Chondrocyte (in vitro differentiated cells): Measurements from ENCODE around the gene OTOGL. TPM values are rescaled to one million over a fixed set of nuclear protein-coding genes. Genes with fewer than 3 reads are reported as not detected.
A peak's percentile ranks its signal among the peaks of the same experiment; 100 is the strongest.

Experiments
- DNase-seq: peaks from one replicate; pipeline ENCODE4 v3.0.0; 2021; ENCODE audit warnings: mixed read lengths, low spot score
- H3K27ac Mint-ChIP-seq: one replicate; pipeline ENCODE4 v1.8.0; 2021; ENCODE audit warnings: mild to moderate bottlenecking, moderate library complexity, mixed read lengths; ENCODE audit not compliant: unreplicated experiment
- H3K27me3 Mint-ChIP-seq: 2 replicates; pipeline ENCODE4 v1.8.0; 2021; ENCODE audit warnings: low read depth, mixed read lengths
- H3K36me3 Mint-ChIP-seq: 2 replicates; pipeline ENCODE4 v1.8.0; 2021; ENCODE audit warnings: low read depth, mixed read lengths
- H3K4me1 Mint-ChIP-seq: 2 replicates; pipeline ENCODE4 v1.8.0; 2021; ENCODE audit warnings: low read depth, mild to moderate bottlenecking, mixed read lengths
- H3K4me3 Mint-ChIP-seq: one replicate; pipeline ENCODE4 v1.8.0; 2021; ENCODE audit warnings: mild to moderate bottlenecking, moderate library complexity, mixed read lengths; ENCODE audit not compliant: unreplicated experiment
- H3K9me3 Mint-ChIP-seq: 2 replicates; pipeline ENCODE4 v1.8.0; 2021; ENCODE audit warnings: low read depth, mixed read lengths
- total RNA-seq: library from RNA; stranded (reverse); gene quantifications from 3 replicates; pipeline ENCODE4 v1.2.1, GENCODE V29; 2021
- TF ChIP-seq, protein P1 (sequence below): fragments of 200-600 bp; sonication (generic); IDR thresholded peaks from 2 replicates; pipeline ENCODE4 v1.5.0; 2021; ENCODE audit warnings: antibody characterized with exemption, mild to moderate bottlenecking, moderate library complexity

The OTOGL gene
- total RNA-seq, 1 donor from 2014 or later = 0.25 TPM

DNA sequence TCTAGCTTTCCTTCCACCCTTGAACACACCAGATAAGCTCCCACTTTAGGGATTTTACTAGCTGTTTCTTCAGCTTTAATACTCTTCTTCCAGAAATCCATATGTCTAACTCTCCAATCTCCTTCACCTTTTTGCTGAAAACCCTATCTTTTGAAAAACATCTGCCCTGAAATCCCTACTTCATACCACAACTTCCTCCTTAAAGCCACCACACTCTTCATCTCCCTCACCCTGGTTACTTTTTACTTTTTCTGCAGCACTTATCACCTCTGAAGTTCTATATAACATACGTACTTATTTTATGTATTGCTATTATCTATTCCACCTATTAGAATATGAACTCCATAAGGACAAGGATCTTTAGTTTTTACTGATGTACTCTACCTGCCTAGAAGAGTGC, 316.1 kb downstream of the OTOGL start:
- peaks cover 7% of the 10 kb centered on the region for H3K27me3 Mint-ChIP-seq
- H3K4me3 Mint-ChIP-seq = no peak overlapping the region
- H3K36me3 Mint-ChIP-seq = no peaks in the 10 kb centered on the region
- no peak overlapping the region for H3K27ac Mint-ChIP-seq
- no peak for DNase-seq
- no peaks in the 10 kb centered on the region for H3K9me3 Mint-ChIP-seq
- H3K4me1 Mint-ChIP-seq = peaks cover 13% of the 10 kb centered on the region
- TF ChIP-seq, protein P1, sequence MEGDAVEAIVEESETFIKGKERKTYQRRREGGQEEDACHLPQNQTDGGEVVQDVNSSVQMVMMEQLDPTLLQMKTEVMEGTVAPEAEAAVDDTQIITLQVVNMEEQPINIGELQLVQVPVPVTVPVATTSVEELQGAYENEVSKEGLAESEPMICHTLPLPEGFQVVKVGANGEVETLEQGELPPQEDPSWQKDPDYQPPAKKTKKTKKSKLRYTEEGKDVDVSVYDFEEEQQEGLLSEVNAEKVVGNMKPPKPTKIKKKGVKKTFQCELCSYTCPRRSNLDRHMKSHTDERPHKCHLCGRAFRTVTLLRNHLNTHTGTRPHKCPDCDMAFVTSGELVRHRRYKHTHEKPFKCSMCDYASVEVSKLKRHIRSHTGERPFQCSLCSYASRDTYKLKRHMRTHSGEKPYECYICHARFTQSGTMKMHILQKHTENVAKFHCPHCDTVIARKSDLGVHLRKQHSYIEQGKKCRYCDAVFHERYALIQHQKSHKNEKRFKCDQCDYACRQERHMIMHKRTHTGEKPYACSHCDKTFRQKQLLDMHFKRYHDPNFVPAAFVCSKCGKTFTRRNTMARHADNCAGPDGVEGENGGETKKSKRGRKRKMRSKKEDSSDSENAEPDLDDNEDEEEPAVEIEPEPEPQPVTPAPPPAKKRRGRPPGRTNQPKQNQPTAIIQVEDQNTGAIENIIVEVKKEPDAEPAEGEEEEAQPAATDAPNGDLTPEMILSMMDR = no peak

GRCh38 chr12:80419644-80420043, 320.3 kb downstream of the OTOGL start:
- no peak overlapping the region for H3K4me3 Mint-ChIP-seq
- peak overlapping the region; percentile 55 for H3K27ac Mint-ChIP-seq
- H3K27me3 Mint-ChIP-seq = peaks cover 8% of the 10 kb centered on the region
- TF ChIP-seq, protein P1 = no peak
- no peak for DNase-seq
- no peaks in the 10 kb centered on the region for H3K9me3 Mint-ChIP-seq
- H3K4me1 Mint-ChIP-seq = peaks cover 25% of the 10 kb centered on the region
- H3K36me3 Mint-ChIP-seq = no peaks in the 10 kb centered on the region

GRCh38 chr12:80420075-80420474, 320.7 kb downstream of the OTOGL start:
- peaks cover 6% of the 10 kb centered on the region for H3K27me3 Mint-ChIP-seq
- H3K36me3 Mint-ChIP-seq = no peaks in the 10 kb centered on the region
- H3K4me1 Mint-ChIP-seq = peaks cover 25% of the 10 kb centered on the region
- peak overlapping the region; percentile 4 for H3K27ac Mint-ChIP-seq
- H3K4me3 Mint-ChIP-seq = no peak overlapping the region
- no peaks in the 10 kb centered on the region for H3K9me3 Mint-ChIP-seq
- TF ChIP-seq, protein P1 = no peak
- DNase-seq = no peak

GRCh38 chr12:80422550-80422949, 323.2 kb downstream of the OTOGL start:
- Mint-ChIP-seq H3K4me3 (no peak overlapping the region), H3K27me3 (peaks cover 4% of the 10 kb centered on the region)

More at GRCh38 chr12:80422550-80422949, 323.2 kb downstream of the OTOGL start:
- Mint-ChIP-seq H3K36me3 (no peaks in the 10 kb centered on the region), H3K4me1 (peaks cover 25% of the 10 kb centered on the region), H3K27ac (no peak overlapping the region), H3K9me3 (no peaks in the 10 kb centered on the region)
- no peak for DNase-seq
- TF ChIP-seq, protein P1 = no peak

Other genes starting within 250 kb of the OTOGL start
- gene PPP1R12A, start 164.4 kb upstream of the OTOGL start, total RNA-seq = 118 to 139 TPM (median 135 TPM) in 3 replicates